CD14-positive monocyte (primary cell): Measurements from ENCODE around the gene CDH16. TPM values are rescaled to one million over a fixed set of nuclear protein-coding genes. Genes with fewer than 3 reads are reported as not detected.
A peak's percentile ranks its signal among the peaks of the same experiment; 100 is the strongest.

Source experiments
- DNase-seq, 3 donors: peaks; one replicate each; pipeline ENCODE4 v3.0.0-alpha.2; 2011 to 2022
- H2AFZ ChIP-seq: 2 replicates; pipeline ENCODE4 v1.6.0; 2012; ENCODE audit warnings: mild to moderate bottlenecking, low read depth, low read length, inconsistent platforms; ENCODE audit not compliant: insufficient read depth, poor library complexity, severe bottlenecking
- H3K27ac ChIP-seq, 2 donors: 1 replicate in 1 of 2; 2 replicates in 1 of 2; pipeline ENCODE4 v1.5.1; 2012 to 2013; ENCODE audit warnings: low read length in 2 of 2, control low read depth in 1 of 2, inconsistent platforms in 1 of 2, low read depth in 1 of 2, mild to moderate bottlenecking in 1 of 2
- H3K27me3 ChIP-seq, 2 donors: one replicate each; pipeline versions ENCODE4 v1.6.0 to v1.6.1; 2011 to 2013; ENCODE audit warnings: low read length in 2 of 2; ENCODE audit not compliant: control insufficient read depth in 2 of 2, insufficient read depth in 2 of 2
- H3K36me3 ChIP-seq, 2 donors: replicated peaks in 1 of 2; 1 replicate in 1 of 2; 2 replicates in 1 of 2; pipeline versions ENCODE4 v1.5.1 to v1.6.1; 2012 to 2013; ENCODE audit warnings: low read length in 2 of 2, control low read depth in 1 of 2, inconsistent platforms in 1 of 2, mild to moderate bottlenecking in 1 of 2; ENCODE audit not compliant: insufficient read depth in 2 of 2, control insufficient read depth in 1 of 2
- H3K4me1 ChIP-seq, 2 donors: 1 replicate in 1 of 2; 2 replicates in 1 of 2; pipeline versions ENCODE4 v1.5.1 to v1.6.1; 2012 to 2013; ENCODE audit warnings: low read length in 2 of 2, control low read depth in 1 of 2, inconsistent platforms in 1 of 2, mild to moderate bottlenecking in 1 of 2, moderate library complexity in 1 of 2; ENCODE audit not compliant: insufficient read depth in 2 of 2, control insufficient read depth in 1 of 2
- H3K4me2 ChIP-seq: replicated peaks from 2 replicates; pipeline ENCODE3; 2012; ENCODE audit warnings: low read length, moderate library complexity, mild to moderate bottlenecking; ENCODE audit not compliant: poor library complexity, severe bottlenecking; ENCODE audit errors: extremely low read depth
- H3K4me3 ChIP-seq, 3 experiments: fragments of 200-600 bp in 1 of 3; sonication (generic) in 1 of 3; replicated peaks in 1 of 3; 1 replicate in 2 of 3; 2 replicates in 1 of 3; pipeline ENCODE4 v1.5.1; 2011 to 2013; ENCODE audit warnings: low read length in 3 of 3, mild to moderate bottlenecking in 3 of 3, control low read depth in 2 of 3, low read depth in 2 of 3, inconsistent platforms in 1 of 3, moderate library complexity in 1 of 3
- H3K79me2 ChIP-seq: 2 replicates; pipeline ENCODE4 v1.6.0; 2012; ENCODE audit warnings: mild to moderate bottlenecking, control low read depth, inconsistent platforms, low read length, moderate library complexity; ENCODE audit not compliant: insufficient read depth
- H3K9ac ChIP-seq: 2 replicates; pipeline ENCODE4 v1.6.0; 2017; ENCODE audit warnings: low read length, mild to moderate bottlenecking; ENCODE audit not compliant: insufficient read depth, poor library complexity, severe bottlenecking
- H3K9me3 ChIP-seq, 2 donors: replicated peaks in 1 of 2; 1 replicate in 1 of 2; 2 replicates in 1 of 2; pipeline versions ENCODE4 v1.5.1 to v1.6.1; 2012 to 2013; ENCODE audit warnings: low read length in 2 of 2, control low read depth in 1 of 2; ENCODE audit not compliant: control insufficient read depth in 1 of 2, insufficient read depth in 1 of 2
- H4K20me1 ChIP-seq: 2 replicates; pipeline ENCODE4 v1.6.0; 2012; ENCODE audit warnings: mild to moderate bottlenecking, low read length, control low read depth, moderate library complexity; ENCODE audit not compliant: insufficient read depth
- H3K27ac Mint-ChIP-seq, 7 donors: one replicate each; pipeline ENCODE4 v1.8.0; 2020; ENCODE audit warnings: mild to moderate bottlenecking in 7 of 7, mixed read lengths in 7 of 7, moderate library complexity in 6 of 7, inconsistent platforms in 2 of 7
- H3K27me3 Mint-ChIP-seq, 3 donors: one replicate each; pipeline ENCODE4 v1.8.0; 2021 to 2022; ENCODE audit warnings: low read depth in 3 of 3, mild to moderate bottlenecking in 3 of 3, mixed read lengths in 3 of 3, moderate library complexity in 3 of 3, inconsistent platforms in 1 of 3
- H3K36me3 Mint-ChIP-seq, 2 donors: one replicate each; pipeline ENCODE4 v1.8.0; 2020; ENCODE audit warnings: mixed read lengths in 2 of 2, inconsistent platforms in 1 of 2, mild to moderate bottlenecking in 1 of 2
- H3K4me1 Mint-ChIP-seq: one replicate; pipeline ENCODE4 v1.8.0; 2020; ENCODE audit warnings: mild to moderate bottlenecking, mixed read lengths
- H3K4me3 Mint-ChIP-seq, 2 donors: one replicate each; pipeline ENCODE4 v1.8.0; 2020; ENCODE audit warnings: mild to moderate bottlenecking in 2 of 2, mixed read lengths in 2 of 2, moderate library complexity in 1 of 2
- H3K9me3 Mint-ChIP-seq, 7 donors: one replicate each; pipeline ENCODE4 v1.8.0; 2020 to 2022; ENCODE audit warnings: mixed read lengths in 7 of 7, mild to moderate bottlenecking in 6 of 7, moderate library complexity in 6 of 7, inconsistent platforms in 2 of 7
- CTCF ChIP-seq: fragments of 200-600 bp; IDR thresholded peaks from one replicate; pipeline ENCODE4 v1.8.0; 2022; ENCODE audit warnings: antibody characterized with exemption, mild to moderate bottlenecking
- WGBS: methylation state at CpG from one replicate; pipeline ENCODE4 v1.1.5; 2013; ENCODE audit warnings: missing lambda C conversion rate; ENCODE audit not compliant: insufficient coverage; 5-methylcytosine and 5-hydroxymethylcytosine counted together
- intact Hi-C, 2 donors: fragments of 100-400 bp; cut with micrococcal nuclease; formaldehyde crosslinking; loops; one replicate each; pipeline versions ENCODE4 v1.15.0 to v1.15.1; 2023
- polyA plus RNA-seq, 3 donors: library from polyadenylated mRNA; depleted of rRNA in 1 of 3; unstranded in 2 of 3; stranded (reverse) in 1 of 3; fragments of 300-500 nt in 2 of 3; fragments of >200 nt in 1 of 3; fragmentation: Illumina TruSeq in 2 of 3; gene quantifications; 1 replicate in 2 of 3; 2 replicates in 1 of 3; pipeline ENCODE4 v1.2.3, GENCODE V29; 2012 to 2021

Gene CDH16
- polyA plus RNA-seq, 3 donors, result not detected

- no peaks in the 10 kb centered on the region for H4K20me1 ChIP-seq
- H3K9ac ChIP-seq, result no peak overlapping the region
- H3K9me3 Mint-ChIP-seq, result no peaks in the 10 kb centered on the region
- no peak overlapping the region for H3K4me3 ChIP-seq
- no peak overlapping the region for H3K4me3 Mint-ChIP-seq
- intact Hi-C loops, result loop anchor here (10.0 kb wide), 2 partner anchors 137 to 257 kb away; partner anchors contain the start of gene CMTM3 (in 1 of the 2)
- peaks cover 12 to 24% (median 17%) of the 10 kb centered on the region in 3 donors for H3K27me3 Mint-ChIP-seq
- H2AFZ ChIP-seq, result no peak overlapping the region
- H3K4me1 Mint-ChIP-seq, result peaks cover 5% of the 10 kb centered on the region
- H3K36me3 Mint-ChIP-seq, result no peaks in the 10 kb centered on the region
- no peaks in the 10 kb centered on the region for H3K79me2 ChIP-seq
- H3K4me2 ChIP-seq, result no peak overlapping the region
- no peak for DNase-seq
- TF ChIP-seq CTCF, result no peak
- H3K27ac Mint-ChIP-seq, result peak overlapping the region in 1 of 7 donors; percentile 40
- no peaks in the 10 kb centered on the region for H3K9me3 ChIP-seq
- no peak overlapping the region for H3K27ac ChIP-seq
- no peaks in the 10 kb centered on the region for H3K36me3 ChIP-seq
- WGBS, result 100% methylated on average over 4 of the region's 8 CpGs
- peaks cover 0 to 9% of the 10 kb centered on the region in 2 donors for H3K4me1 ChIP-seq
- no peaks in the 10 kb centered on the region for H3K27me3 ChIP-seq
Measured at GRCh38 chr16:66862023-66862520, 56.6 kb downstream of the CDH16 start.

GRCh38 chr16:66859397-66860068, 59.2 kb downstream of the CDH16 start:
- TF ChIP-seq CTCF, result no peak
- no peak overlapping the region for H2AFZ ChIP-seq
- peaks cover 13 to 27% (median 22%) of the 10 kb centered on the region in 3 donors for H3K27me3 Mint-ChIP-seq
- intact Hi-C loops, result loop anchor here (10.0 kb wide), 2 partner anchors 135 to 255 kb away; partner anchors contain the start of gene CMTM3 (in 1 of the 2)
- no peak for DNase-seq
- no peak overlapping the region for H3K27ac ChIP-seq
- H3K27ac Mint-ChIP-seq, result no peak overlapping the region
- no peaks in the 10 kb centered on the region for H3K9me3 ChIP-seq
- peaks cover 5% of the 10 kb centered on the region for H3K4me1 Mint-ChIP-seq
- peak overlapping the region; percentile 1 for H3K9ac ChIP-seq
- no peaks in the 10 kb centered on the region for H3K36me3 Mint-ChIP-seq
- no peaks in the 10 kb centered on the region for H3K9me3 Mint-ChIP-seq
- no peak overlapping the region for H3K4me3 ChIP-seq
- H3K27me3 ChIP-seq, result peaks cover 0 to 10% of the 10 kb centered on the region in 2 donors
- H3K4me2 ChIP-seq, result no peak overlapping the region
- WGBS, result 92% methylated on average over 2 of the region's 3 CpGs
- H3K4me1 ChIP-seq, result peaks cover 0 to 9% of the 10 kb centered on the region in 2 donors
- no peaks in the 10 kb centered on the region for H4K20me1 ChIP-seq
- no peaks in the 10 kb centered on the region for H3K79me2 ChIP-seq
- H3K36me3 ChIP-seq, result no peaks in the 10 kb centered on the region
- no peak overlapping the region for H3K4me3 Mint-ChIP-seq
